GM12878 (cell line): Measurements from ENCODE around the gene KPNA5. TPM values are rescaled to one million over a fixed set of nuclear protein-coding genes. Genes with fewer than 3 reads are reported as not detected.

Experiments
- ATAC-seq: fragments of 200-7000 bp; cut with Tn5 transposase; 3 replicates; pipeline ENCODE4 v1.9.1; 2020; ENCODE audit warnings: mild to moderate bottlenecking, moderate library complexity
- BruUV-seq: library from RNA; stranded (reverse); fragments of 400-500 nt; replicated peaks from 2 replicates; lab custom pipeline; 2021; lab: Mats Ljungman, UMichigan
- CTCF ChIA-PET: fragments of 300-600 bp; sonication (Branson Sonifier 250); formaldehyde crosslinking; extraction: SDS; loops from one replicate; lab custom pipeline; 2021; ENCODE audit warnings: inconsistent platforms; lab: Yijun Ruan, JAX
- POLR2A ChIA-PET: fragments of 350-600 bp; formaldehyde crosslinking; extraction: SDS; loops from one replicate; lab custom pipeline; 2021; ENCODE audit warnings: inconsistent platforms; lab: Charles Lee
- RAD21 ChIA-PET: fragments of 300-600 bp; sonication (Branson Sonifier 250); formaldehyde crosslinking; loops from one replicate; lab custom pipeline; 2023; ENCODE audit warnings: antibody characterized with exemption; ENCODE audit not compliant: unreplicated experiment; lab: Charles Lee
- SMC1A ChIA-PET: fragments of 300-600 bp; sonication (Branson Sonifier 250); formaldehyde crosslinking; loops from one replicate; lab custom pipeline; 2023; ENCODE audit not compliant: unreplicated experiment, uncharacterized antibody; lab: Charles Lee
- DNase-seq: peaks from one replicate; pipeline ENCODE4 v3.0.0-alpha.2; 2011; ENCODE audit warnings: low read depth, low spot score
- FAIRE-seq: peaks from 3 replicates; lab custom pipeline; 2011; peaks lifted over from hg19 to GRCh38; lab: Jason Lieb, UNC
- H2AFZ ChIP-seq: 2 replicates; pipeline ENCODE4 v1.6.0; 2011; ENCODE audit warnings: low read depth, low read length, control low read depth; ENCODE audit not compliant: control insufficient read depth
- H3K27ac ChIP-seq: 2 replicates; pipeline ENCODE4 v1.5.1; 2011; ENCODE audit warnings: control low read depth; ENCODE audit not compliant: control insufficient read depth, insufficient read depth
- H3K27me3 ChIP-seq, 2 experiments: replicated peaks in 1 of 2; 2 replicates each; pipeline versions ENCODE4 v1.6.0 to v1.6.1; 2011; ENCODE audit warnings: low read length in 1 of 2; ENCODE audit not compliant: control insufficient read depth in 2 of 2, insufficient read depth in 2 of 2
- H3K36me3 ChIP-seq, 2 experiments: 2 replicates each; pipeline ENCODE4 v1.5.1; 2011; ENCODE audit warnings: low read length in 1 of 2; ENCODE audit not compliant: control insufficient read depth in 2 of 2, insufficient read depth in 2 of 2
- H3K4me1 ChIP-seq: 2 replicates; pipeline ENCODE4 v1.6.1; 2011; ENCODE audit warnings: mild to moderate bottlenecking, low read length, moderate library complexity, mixed read lengths; ENCODE audit not compliant: control insufficient read depth, insufficient read depth
- H3K4me2 ChIP-seq: 2 replicates; pipeline ENCODE4 v1.6.0; 2011; ENCODE audit warnings: control low read depth; ENCODE audit not compliant: control insufficient read depth, insufficient read depth
- H3K4me3 ChIP-seq: fragments of 200-600 bp; sonication (generic); 2 replicates; pipeline ENCODE4 v1.5.1; 2016
- H3K79me2 ChIP-seq: 2 replicates; pipeline ENCODE4 v1.6.0; 2011; ENCODE audit warnings: low read length; ENCODE audit not compliant: control insufficient read depth, insufficient read depth
- H3K9ac ChIP-seq: 2 replicates; pipeline ENCODE4 v1.8.0; 2011; ENCODE audit warnings: low read length, control low read depth, mixed read lengths; ENCODE audit not compliant: control insufficient read depth, insufficient read depth
- H3K9me3 ChIP-seq: replicated peaks from 3 replicates; pipeline ENCODE4 v1.5.1; 2011; ENCODE audit warnings: mild to moderate bottlenecking, low read length; ENCODE audit not compliant: control insufficient read depth, insufficient read depth
- H4K20me1 ChIP-seq: 2 replicates; pipeline ENCODE4 v1.6.0; 2011; ENCODE audit not compliant: control insufficient read depth, insufficient read depth
- BACH1 ChIP-seq: fragments of 450-650 bp; IDR thresholded peaks from 2 replicates; pipeline ENCODE4 v1.6.1; 2017; ENCODE audit warnings: mild to moderate bottlenecking, borderline replicate concordance
- BCL11A ChIP-seq: IDR thresholded peaks from 2 replicates; pipeline ENCODE4 v1.6.1; 2011; ENCODE audit warnings: low read depth, low read length
- CHD4 ChIP-seq: fragments of 200-600 bp; sonication (generic); IDR thresholded peaks from 2 replicates; pipeline ENCODE4 v1.6.1; 2016; ENCODE audit warnings: mild to moderate bottlenecking
- DPF2 ChIP-seq: fragments of 450-650 bp; IDR thresholded peaks from 2 replicates; pipeline ENCODE4 v1.6.1; 2017; ENCODE audit warnings: mild to moderate bottlenecking
- IKZF2 ChIP-seq, 2 experiments: fragments of 450-650 bp; IDR thresholded peaks; 2 replicates each; pipeline ENCODE4 v1.6.1; 2017; ENCODE audit warnings: mild to moderate bottlenecking in 2 of 2, moderate library complexity in 2 of 2
- JUNB ChIP-seq: IDR thresholded peaks from 2 replicates; pipeline ENCODE4 v1.6.1; 2016; ENCODE audit warnings: antibody characterized with exemption, mild to moderate bottlenecking
- JUND ChIP-seq: IDR thresholded peaks from 2 replicates; pipeline ENCODE4 v1.6.1; 2012; ENCODE audit warnings: low read depth, mild to moderate bottlenecking, low read length, improper control_type of control experiment, moderate library complexity
- MEF2A ChIP-seq: IDR thresholded peaks from 2 replicates; pipeline ENCODE4 v1.6.1; 2011; ENCODE audit warnings: low read depth, mild to moderate bottlenecking, low read length, moderate library complexity; ENCODE audit not compliant: insufficient read depth
- MTA2 ChIP-seq: fragments of 450-650 bp; IDR thresholded peaks from 2 replicates; pipeline ENCODE4 v1.6.1; 2016; ENCODE audit warnings: low read depth, mild to moderate bottlenecking, moderate library complexity
- RELA ChIP-seq: fragments of 450-650 bp; IDR thresholded peaks from 2 replicates; pipeline ENCODE4 v1.8.0; 2014; ENCODE audit warnings: borderline replicate concordance; ENCODE audit not compliant: partially characterized antibody
- RUNX3 ChIP-seq: IDR thresholded peaks from 2 replicates; pipeline ENCODE4 v1.6.1; 2012; ENCODE audit warnings: low read length, inconsistent platforms
- SPI1 ChIP-seq: IDR thresholded peaks from 2 replicates; pipeline ENCODE4 v1.6.1; 2011; ENCODE audit warnings: low read depth, mild to moderate bottlenecking, low read length, moderate library complexity, borderline replicate concordance; ENCODE audit not compliant: insufficient read depth
- WGBS: methylation state at CpG from one replicate; pipeline ENCODE4 v1.1.6; 2016; ENCODE audit warnings: low lambda C conversion rate; ENCODE audit not compliant: insufficient replicate concordance, insufficient coverage; ENCODE audit errors: missing lambda C conversion rate; 5-methylcytosine and 5-hydroxymethylcytosine counted together
- in situ Hi-C: fragments of 300-500 bp; cut with MboI; formaldehyde crosslinking; loops from 9 replicates; pipeline ENCODE4 v1.14.3; 2018; ENCODE audit warnings: mixed read lengths
- intact Hi-C: fragments of 100-400 bp; cut with micrococcal nuclease; formaldehyde crosslinking; loops from one replicate; pipeline ENCODE4 v1.14.2; 2022; ENCODE audit not compliant: unreplicated experiment
- polyA plus RNA-seq, 11 experiments: library from polyadenylated mRNA; depleted of rRNA in 4 of 11; unstranded in 6 of 11; stranded (reverse) in 5 of 11; fragments of >200 nt; fragmentation: Nextera tagmentation in 4 of 11; fragmentation: Illumina TruSeq in 1 of 11; extraction: Ambion mirVana in 4 of 11; extraction: Trizol in 1 of 11; gene quantifications; 1 replicate in 1 of 11; 2 replicates in 10 of 11; pipeline versions ENCODE4 v1.2.1 to v1.2.3, GENCODE V29; 2011 to 2016; ENCODE audit warnings: inconsistent platforms in 2 of 11, missing spikeins in 2 of 11, low read depth in 1 of 11
- total RNA-seq, 4 experiments: library from RNA; depleted of rRNA in 3 of 4; stranded (reverse); fragments of >200 nt in 3 of 4; fragmentation: Illumina TruSeq in 1 of 4; extraction: Trizol in 1 of 4; gene quantifications; 2 replicates each; pipeline versions ENCODE4 v1.2.1 to v1.2.3, GENCODE V29; 2013 to 2021
- TF ChIP-seq, protein P1 (sequence below): fragments of 450-650 bp; IDR thresholded peaks from 2 replicates; pipeline ENCODE4 v1.6.1; 2018; ENCODE audit warnings: mild to moderate bottlenecking, low read depth, moderate library complexity; ENCODE audit not compliant: partially characterized antibody
- TF ChIP-seq, protein P2 (sequence below): fragments of 450-650 bp; IDR thresholded peaks from 2 replicates; pipeline ENCODE4 v1.6.1; 2016; ENCODE audit warnings: mild to moderate bottlenecking

Gene KPNA5
- total and polyA plus RNA-seq, 10 of the 15 experiments (the other 5 are each of a cell fraction or from before 2014, with no cell fraction given), result 1.9 to 7.6 (median 4.5) TPM

DNA sequence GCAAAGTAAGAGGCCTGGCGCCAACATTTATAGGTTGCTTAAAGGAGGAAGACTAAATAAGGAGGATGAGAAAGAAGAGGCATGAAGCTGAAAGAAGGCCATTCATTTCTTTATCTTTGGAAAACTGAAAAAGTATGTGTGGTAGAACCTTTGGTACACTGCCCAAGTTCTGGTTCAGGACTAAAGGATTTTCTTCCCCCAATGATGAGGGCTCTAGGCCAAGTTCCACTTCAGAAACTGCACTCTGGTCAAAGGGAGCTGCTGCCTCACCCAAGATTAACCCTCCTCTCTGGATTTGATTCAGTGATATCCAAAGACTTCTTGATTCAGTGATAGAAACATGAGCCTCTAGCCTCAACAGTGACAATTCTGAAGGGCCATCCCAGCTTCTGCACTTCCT lies 5.0 kb upstream of the KPNA5 start:
- ChIA-PET RAD21 (no interaction called here), SMC1A (no interaction called here), CTCF (no interaction called here)
- intact Hi-C loops (no loop called here), in situ Hi-C loops (no loop called here)
- H3K4me2 ChIP-seq, result no peak overlapping the region
- no TSS peak for BruUV-seq
- no peak overlapping the region for H3K9ac ChIP-seq
- no peak overlapping the region for H2AFZ ChIP-seq
- whole genome bisulfite sequencing, result 100% methylated on average over 1 of the region's 1 CpG
- H3K27me3 ChIP-seq, result peaks cover 0 to 2% of the 10 kb centered on the region in 2 experiments; a peak in 1 of 4 replicates
- FAIRE-seq, result no peak
- TF ChIP-seq, protein P1, sequence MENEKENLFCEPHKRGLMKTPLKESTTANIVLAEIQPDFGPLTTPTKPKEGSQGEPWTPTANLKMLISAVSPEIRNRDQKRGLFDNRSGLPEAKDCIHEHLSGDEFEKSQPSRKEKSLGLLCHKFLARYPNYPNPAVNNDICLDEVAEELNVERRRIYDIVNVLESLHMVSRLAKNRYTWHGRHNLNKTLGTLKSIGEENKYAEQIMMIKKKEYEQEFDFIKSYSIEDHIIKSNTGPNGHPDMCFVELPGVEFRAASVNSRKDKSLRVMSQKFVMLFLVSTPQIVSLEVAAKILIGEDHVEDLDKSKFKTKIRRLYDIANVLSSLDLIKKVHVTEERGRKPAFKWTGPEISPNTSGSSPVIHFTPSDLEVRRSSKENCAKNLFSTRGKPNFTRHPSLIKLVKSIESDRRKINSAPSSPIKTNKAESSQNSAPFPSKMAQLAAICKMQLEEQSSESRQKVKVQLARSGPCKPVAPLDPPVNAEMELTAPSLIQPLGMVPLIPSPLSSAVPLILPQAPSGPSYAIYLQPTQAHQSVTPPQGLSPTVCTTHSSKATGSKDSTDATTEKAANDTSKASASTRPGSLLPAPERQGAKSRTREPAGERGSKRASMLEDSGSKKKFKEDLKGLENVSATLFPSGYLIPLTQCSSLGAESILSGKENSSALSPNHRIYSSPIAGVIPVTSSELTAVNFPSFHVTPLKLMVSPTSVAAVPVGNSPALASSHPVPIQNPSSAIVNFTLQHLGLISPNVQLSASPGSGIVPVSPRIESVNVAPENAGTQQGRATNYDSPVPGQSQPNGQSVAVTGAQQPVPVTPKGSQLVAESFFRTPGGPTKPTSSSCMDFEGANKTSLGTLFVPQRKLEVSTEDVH, result no peak
- TF ChIP-seq RELA, result no peak
- TF ChIP-seq, all 136 proteins: peak for 0
- DNase-seq (no peak), ATAC-seq (no peak)
- H3K36me3 ChIP-seq, result no peaks in the 10 kb centered on the region
- no peak overlapping the region for H3K4me3 ChIP-seq
- no peaks in the 10 kb centered on the region for H3K79me2 ChIP-seq
- POLR2A ChIA-PET, result no interaction called here
- no peaks in the 10 kb centered on the region for H3K9me3 ChIP-seq
- H3K27ac ChIP-seq, result no peak overlapping the region
- H3K4me1 ChIP-seq, result no peaks in the 10 kb centered on the region
- no peaks in the 10 kb centered on the region; the same call in 1 of the 2 replicates for H4K20me1 ChIP-seq

DNA sequence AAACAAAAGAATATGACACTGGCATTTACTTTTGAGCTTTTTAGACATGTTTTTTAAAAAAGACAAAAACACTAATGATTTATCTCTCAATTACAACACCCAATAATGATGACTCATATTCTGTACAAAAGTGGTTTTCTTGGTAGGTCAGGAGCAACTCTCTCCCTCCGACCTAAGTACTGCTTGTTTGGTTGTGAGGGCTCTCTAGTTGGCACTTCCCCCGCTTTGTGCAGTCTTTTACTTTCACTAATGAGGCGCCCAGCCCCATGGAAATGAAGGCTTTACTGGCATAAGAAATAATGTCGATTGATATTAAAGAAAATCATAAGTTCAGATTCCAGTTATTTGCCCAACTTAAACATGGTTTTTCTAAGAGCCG lies 1.3 kb downstream of the KPNA5 start:
- H3K4me3 ChIP-seq, result peak overlapping the region; percentile 98
- intact Hi-C loops (no loop called here), in situ Hi-C loops (no loop called here)
- under 1% methylated on average over 5 of the region's 5 CpGs for WGBS
- H4K20me1 ChIP-seq, result no peaks in the 10 kb centered on the region
- H3K79me2 ChIP-seq, result peaks cover 23% of the 10 kb centered on the region
- SMC1A ChIA-PET, result interaction anchor here (1.1 to 1.4 kb wide), 2 partner anchors 15 to 38 kb away, joined by 3 to 7 read pairs; no protein-coding TSS in a partner anchor
- FAIRE-seq, result peak; percentile 13
- POLR2A ChIA-PET, result interaction anchor here (1.0 to 2.7 kb wide), 4 partner anchors 9 to 403 kb away, joined by 3 to 19 read pairs (median 6); partner anchors contain the start of genes TSPYL1 and ZUP1
- no peaks in the 10 kb centered on the region for H3K4me1 ChIP-seq
- H3K9me3 ChIP-seq, result peaks cover 2% of the 10 kb centered on the region; the same call in 2 of the 3 replicates
- peak overlapping the region; percentile 89 for H3K27ac ChIP-seq
- no peak for TF ChIP-seq CHD4
- TF ChIP-seq BCL11A, result peak; percentile 38; the same call in 1 of the 2 replicates
- peak; percentile 60 for TF ChIP-seq MTA2
- TF ChIP-seq JUND, result 0 out of 2 replicates have a peak, but pooled peaks have one; percentile 14
- no peak for TF ChIP-seq DPF2
- peak; percentile 26; the same call in 1 of the 2 replicates for TF ChIP-seq JUNB
- peak; percentile 67 for TF ChIP-seq RUNX3
- TF ChIP-seq, protein P2, sequence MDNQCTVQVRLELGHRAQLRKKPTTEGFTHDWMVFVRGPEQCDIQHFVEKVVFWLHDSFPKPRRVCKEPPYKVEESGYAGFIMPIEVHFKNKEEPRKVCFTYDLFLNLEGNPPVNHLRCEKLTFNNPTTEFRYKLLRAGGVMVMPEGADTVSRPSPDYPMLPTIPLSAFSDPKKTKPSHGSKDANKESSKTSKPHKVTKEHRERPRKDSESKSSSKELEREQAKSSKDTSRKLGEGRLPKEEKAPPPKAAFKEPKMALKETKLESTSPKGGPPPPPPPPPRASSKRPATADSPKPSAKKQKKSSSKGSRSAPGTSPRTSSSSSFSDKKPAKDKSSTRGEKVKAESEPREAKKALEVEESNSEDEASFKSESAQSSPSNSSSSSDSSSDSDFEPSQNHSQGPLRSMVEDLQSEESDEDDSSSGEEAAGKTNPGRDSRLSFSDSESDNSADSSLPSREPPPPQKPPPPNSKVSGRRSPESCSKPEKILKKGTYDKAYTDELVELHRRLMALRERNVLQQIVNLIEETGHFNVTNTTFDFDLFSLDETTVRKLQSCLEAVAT, result 0 out of 2 replicates have a peak, but pooled peaks have one; percentile 7
- no peak for TF ChIP-seq IKZF2 (IDR thresholded peaks at IDR 0.05)
- 0 out of 2 replicates have a peak, but pooled peaks have one; percentile 31 for TF ChIP-seq BACH1
- TF ChIP-seq SPI1, result peak; percentile 23; the same call in 1 of the 2 replicates
- TF ChIP-seq MEF2A, result no peak
- CTCF ChIA-PET, result no interaction called here
- H3K36me3 ChIP-seq, result no peaks in the 10 kb centered on the region
- peak overlapping the region; percentile 91 for H3K9ac ChIP-seq
- RAD21 ChIA-PET, result no interaction called here
- peak; percentile 27 for DNase-seq
- ATAC-seq, result peak; percentile 61
- BruUV-seq, result no TSS peak
- H3K27me3 ChIP-seq, result no peaks in the 10 kb centered on the region
- peak overlapping the region; percentile 88 for H3K4me2 ChIP-seq
- H2AFZ ChIP-seq, result peak overlapping the region; percentile 31
